MV-4-11 (cell line): ENCODE results near the gene DYNLRB1.
A peak's percentile ranks its signal among the peaks of the same experiment; 100 is the strongest.
"Not testable (repeated sequence)": the region's sequence is repeated elsewhere in the genome, so short reads cannot be mapped to it uniquely, and the experiment has no call there.

Source experiments
- DNase-seq: peaks from one replicate; lab custom pipeline; 2025; lab: John Stamatoyannopoulos, UW

DYNLRB1 gene

DNA sequence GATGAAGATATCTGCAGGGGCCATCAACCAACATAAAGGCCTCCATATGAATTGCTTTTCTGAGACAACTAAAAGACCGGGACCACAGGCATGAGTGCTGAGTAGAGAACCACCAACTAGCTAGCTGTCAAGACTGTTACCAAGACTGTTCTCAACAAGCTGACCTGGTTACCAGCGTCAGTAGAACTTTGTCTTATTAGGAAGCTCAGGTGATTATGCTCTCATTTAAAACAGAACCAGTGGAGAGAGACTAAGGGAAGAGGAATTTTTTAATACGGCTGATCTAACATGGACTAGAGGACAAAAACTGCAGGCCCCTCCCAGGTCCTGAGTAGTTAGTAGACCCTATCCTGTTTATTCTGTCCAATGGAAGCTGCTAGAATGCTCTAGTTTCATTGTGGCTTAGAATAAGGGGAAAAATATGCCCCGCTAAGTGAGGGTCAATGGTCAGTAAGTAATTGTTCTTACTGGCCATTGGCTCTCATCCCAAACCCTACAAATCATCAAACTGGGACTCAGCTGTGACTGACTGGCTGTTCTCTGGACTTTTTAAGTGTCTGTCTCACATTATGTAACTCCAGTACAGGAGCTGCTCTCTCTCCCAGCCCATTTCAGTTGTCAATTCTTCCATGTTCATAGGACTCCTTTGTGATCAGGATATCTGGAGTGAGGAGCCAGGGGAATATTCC lies 3.8 kb upstream of the DYNLRB1 start:
- no peak for DNase-seq

- no peak for DNase-seq
Observed at GRCh38 chr20:34512955-34513419, 3.2 kb upstream of the DYNLRB1 start.

- not testable (repeated sequence) for DNase-seq
Observed at GRCh38 chr20:34514034-34514433, 2.2 kb upstream of the DYNLRB1 start.

- DNase-seq, result no peak
Observed at GRCh38 chr20:34514897-34515483, 1.2 kb upstream of the DYNLRB1 start.

DNA sequence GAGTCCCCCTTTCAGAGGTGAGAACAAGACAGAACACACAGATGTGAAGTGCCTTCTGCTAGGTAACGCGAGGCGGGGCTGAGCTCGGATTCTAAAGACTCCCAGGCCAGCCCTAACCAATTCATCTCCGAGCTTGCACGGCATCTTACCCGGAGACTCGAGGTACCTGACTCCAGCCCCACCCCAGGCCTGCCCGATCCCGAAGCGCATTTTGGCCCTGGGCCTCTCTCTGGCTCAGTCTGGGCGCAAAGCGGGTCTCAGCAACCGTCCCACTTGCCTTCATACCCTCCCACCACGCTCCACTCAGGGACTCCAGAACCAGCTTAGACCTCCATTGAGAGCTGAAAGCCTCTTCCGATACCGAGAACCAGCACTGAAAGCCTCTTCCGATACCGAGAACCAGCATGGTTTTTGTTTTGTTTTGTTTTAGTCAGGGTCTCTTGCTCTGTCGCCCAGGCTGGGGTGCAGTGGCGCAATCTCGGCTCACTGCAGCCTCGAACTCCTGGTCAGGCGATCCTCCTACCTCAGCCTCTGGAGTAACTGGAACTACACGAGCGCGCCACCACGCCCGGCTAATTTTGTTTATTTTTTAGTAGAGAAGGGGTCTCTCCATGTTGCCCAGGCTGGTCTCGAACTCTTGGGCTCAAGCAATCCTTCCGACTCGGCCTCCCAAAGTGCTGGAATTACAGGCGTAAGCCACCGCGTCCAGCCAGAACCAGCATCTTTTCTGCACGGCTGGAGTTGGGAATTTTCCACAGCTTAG lies 557 bp upstream of the DYNLRB1 start:
- peak; percentile 50 for DNase-seq

- no peak for DNase-seq
Observed at GRCh38 chr20:34517114-34517505, 888 bp downstream of the DYNLRB1 start.

DNA sequence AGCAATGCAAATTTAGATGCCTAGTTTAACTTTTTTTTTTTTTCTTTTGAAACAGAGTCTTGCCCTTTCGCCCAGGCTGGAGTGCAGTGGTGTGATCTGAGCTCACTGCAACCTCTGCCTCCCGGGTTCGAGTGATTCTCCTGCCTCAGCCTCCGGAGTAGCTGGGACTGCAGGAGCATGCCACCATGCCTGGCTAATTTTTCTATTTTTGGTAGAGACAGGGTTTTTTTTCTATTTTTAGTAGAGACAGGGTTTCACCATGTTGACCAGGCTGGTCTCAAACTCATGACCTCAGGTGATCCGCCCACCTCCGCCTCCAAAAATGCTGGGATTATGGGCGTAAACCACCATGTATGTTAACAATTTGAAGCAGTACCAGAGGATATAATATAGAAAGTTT lies 2.6 kb downstream of the DYNLRB1 start:
- not testable (repeated sequence) for DNase-seq

- not testable (repeated sequence) for DNase-seq
Observed at GRCh38 chr20:34519841-34520240, 3.6 kb downstream of the DYNLRB1 start.

DNA sequence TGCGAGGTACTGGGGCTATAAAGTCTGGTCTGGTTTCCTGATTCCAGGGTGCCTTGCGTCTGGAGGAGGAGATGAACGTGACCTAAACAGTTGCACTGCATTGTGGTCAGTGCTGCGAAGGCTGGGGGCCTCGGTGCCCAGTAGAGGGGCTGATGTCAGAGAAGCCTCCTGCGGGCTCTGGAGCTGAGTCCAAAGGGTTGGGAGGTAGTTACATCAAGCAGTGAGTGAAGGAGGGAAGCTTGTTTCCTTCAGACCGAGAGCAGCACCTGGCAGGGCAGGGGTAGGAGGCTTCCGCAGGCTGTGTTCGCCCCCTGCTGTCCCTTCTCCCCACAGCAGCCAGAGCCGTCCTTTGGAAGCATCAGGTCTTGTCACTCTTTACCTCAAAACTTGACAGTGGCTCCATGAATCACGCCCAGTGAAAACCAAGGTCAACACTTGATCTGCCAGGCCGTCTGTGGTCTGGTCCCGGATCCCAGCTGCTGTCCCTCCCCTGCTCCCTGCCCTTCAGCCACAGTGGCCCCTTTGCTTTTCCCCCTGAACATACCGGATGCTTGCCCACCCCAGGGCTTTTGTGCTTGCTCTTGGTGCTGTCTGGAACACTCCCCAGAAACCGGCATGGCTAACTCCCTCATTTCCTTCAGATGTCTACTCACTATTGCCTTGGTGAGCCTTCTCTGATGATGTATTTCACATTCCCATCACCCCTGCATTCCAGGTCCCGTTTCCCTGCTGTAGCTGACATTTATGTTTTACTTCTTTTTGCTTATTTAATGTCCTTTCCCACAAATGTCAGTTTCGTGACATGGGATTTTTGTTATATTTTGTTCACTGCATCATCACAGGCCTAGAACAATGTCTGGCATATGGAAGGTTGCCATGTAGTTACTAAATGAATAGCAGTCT lies 7.0 kb downstream of the DYNLRB1 start:
- DNase-seq, result peak; percentile 12

DNA sequence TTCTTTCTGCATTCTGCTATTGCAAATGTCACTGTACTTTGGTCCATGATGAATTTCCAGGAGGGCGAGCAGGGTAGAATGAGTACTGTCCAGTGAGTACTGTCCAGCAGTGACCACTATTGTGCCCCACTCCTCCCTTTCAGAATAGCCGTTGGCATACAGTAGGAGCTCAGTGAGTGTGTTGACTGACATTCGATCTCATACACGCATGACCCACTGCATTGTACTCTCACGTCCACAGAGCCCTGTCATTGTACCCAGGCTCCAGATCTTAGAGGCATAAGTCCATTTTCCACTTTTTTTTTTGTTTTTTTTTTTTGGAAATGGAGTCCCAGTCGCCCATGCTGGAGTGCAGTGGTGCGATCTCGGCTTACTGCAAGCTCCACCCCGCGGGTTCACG lies 8.2 kb downstream of the DYNLRB1 start:
- DNase-seq, result no peak

DNA sequence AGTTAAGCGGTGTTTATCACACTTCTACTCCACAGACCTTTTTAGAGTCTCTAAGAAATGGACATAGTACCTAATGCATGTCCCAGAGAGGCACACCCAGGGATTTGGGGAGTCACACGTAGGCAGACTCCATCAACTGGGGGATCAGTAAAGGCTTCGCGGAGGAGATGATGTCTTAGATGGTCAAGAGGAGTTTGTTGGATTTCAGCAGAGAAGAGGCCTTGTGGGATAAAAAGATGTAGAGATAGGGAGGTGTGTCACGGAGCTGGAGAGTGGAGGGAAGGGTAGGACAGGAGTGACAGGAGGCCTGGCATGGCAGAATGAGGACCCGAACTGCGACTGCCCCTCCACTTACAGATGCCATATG lies 9.1 kb downstream of the DYNLRB1 start:
- DNase-seq, result no peak

GRCh38 chr20:34525709-34526416 lies 9.6 kb downstream of the DYNLRB1 start:
- peak; percentile 11 for DNase-seq

- no peak for DNase-seq
Observed at GRCh38 chr20:34526466-34526865, 10.2 kb downstream of the DYNLRB1 start.

- DNase-seq, result no peak
Observed at GRCh38 chr20:34527016-34527415, 10.8 kb downstream of the DYNLRB1 start.

- DNase-seq, result no peak
Observed at GRCh38 chr20:34528921-34529297, 12.7 kb downstream of the DYNLRB1 start.

GRCh38 chr20:34529742-34530141 lies 13.5 kb downstream of the DYNLRB1 start:
- no peak for DNase-seq

- no peak for DNase-seq
Observed at GRCh38 chr20:34530342-34530741, 14.1 kb downstream of the DYNLRB1 start.

- DNase-seq, result no peak
Observed at GRCh38 chr20:34531608-34532265, 15.5 kb downstream of the DYNLRB1 start.

- DNase-seq, result no peak
Observed at GRCh38 chr20:34532320-34532719, 16.1 kb downstream of the DYNLRB1 start.

GRCh38 chr20:34532756-34533155 lies 16.5 kb downstream of the DYNLRB1 start:
- no peak for DNase-seq
